SHP77 treated with DMSO at 0.1 percent for 48 hours (cell line): ENCODE data around the gene NFYA.
A peak's percentile ranks its signal among the peaks of the same experiment; 100 is the strongest.

Experiments
- DNase-seq: peaks from one replicate; lab custom pipeline; 2025; lab: John Stamatoyannopoulos, UW

NFYA gene

GRCh38 chr6:41072836-41073202, at the start of gene NFYA:
Gene NFYA (plus strand): TSS chr6:41072974. CDS start chr6:41079090, 6,116 bp downstream.
- DNase-seq, result no peak

GRCh38 chr6:41023114-41023513, 49.7 kb upstream of the NFYA start:
- DNase-seq, result no peak

- DNase-seq, result no peak
Observed at GRCh38 chr6:41025966-41026530, 46.7 kb upstream of the NFYA start.

- DNase-seq, result no peak
Observed at GRCh38 chr6:41027241-41027640, 45.5 kb upstream of the NFYA start.

- DNase-seq, result peak; percentile 76
Observed at GRCh38 chr6:41027799-41028560, 44.8 kb upstream of the NFYA start.

GRCh38 chr6:41028561-41029412, 44.0 kb upstream of the NFYA start:
- DNase-seq, result no peak

- DNase-seq, result no peak
Observed at GRCh38 chr6:41032830-41033229, 39.9 kb upstream of the NFYA start.

GRCh38 chr6:41033776-41034175, 39.0 kb upstream of the NFYA start:
- no peak for DNase-seq

- DNase-seq, result no peak
Observed at GRCh38 chr6:41036186-41036585, 36.6 kb upstream of the NFYA start.

- DNase-seq, result no peak
Observed at GRCh38 chr6:41036601-41037000, 36.2 kb upstream of the NFYA start.

GRCh38 chr6:41037107-41037900, 35.5 kb upstream of the NFYA start:
- no peak for DNase-seq

GRCh38 chr6:41038205-41038604, 34.6 kb upstream of the NFYA start:
- DNase-seq, result no peak

GRCh38 chr6:41039060-41039998, 33.4 kb upstream of the NFYA start, which contains the start of gene UNC5CL:
Gene UNC5CL (minus strand): TSS chr6:41039221. CDS start chr6:41035074, 4,147 bp downstream.
- no peak for DNase-seq

- no peak for DNase-seq
Observed at GRCh38 chr6:41040101-41040939, 32.5 kb upstream of the NFYA start.

GRCh38 chr6:41040940-41041536, 31.7 kb upstream of the NFYA start:
- no peak for DNase-seq

- DNase-seq, result no peak
Observed at GRCh38 chr6:41042226-41043055, 30.3 kb upstream of the NFYA start, which contains the start of gene TSPO2. Gene TSPO2 (plus strand): TSS chr6:41042467. CDS start chr6:41042986, 519 bp downstream.

GRCh38 chr6:41043151-41043550, 29.6 kb upstream of the NFYA start:
- no peak for DNase-seq

GRCh38 chr6:41045664-41046063, 27.1 kb upstream of the NFYA start:
- no peak for DNase-seq
